HG03432 (cell line): ENCODE data around the gene CHL1.

Experiments
- ATAC-seq: cut with Tn5 transposase; IDR thresholded peaks from one replicate; pipeline ENCODE4 v1.9.1; 2021; ENCODE audit warnings: mild to moderate bottlenecking, moderate library complexity; ENCODE audit not compliant: unreplicated experiment

CHL1 gene

GRCh38 chr3:212432-212831, 15.9 kb downstream of the CHL1 start:
- ATAC-seq = peak; percentile 94

- ATAC-seq = no peak
Measured at GRCh38 chr3:217099-217813, 20.7 kb downstream of the CHL1 start.

- ATAC-seq = peak; percentile 45
Measured at GRCh38 chr3:217948-218347, 21.4 kb downstream of the CHL1 start.

GRCh38 chr3:228442-229182, 32.0 kb downstream of the CHL1 start:
- no peak for ATAC-seq

- no peak for ATAC-seq
Measured at GRCh38 chr3:229183-229661, 32.7 kb downstream of the CHL1 start.

GRCh38 chr3:236881-237280, 40.3 kb downstream of the CHL1 start:
- ATAC-seq = no peak

GRCh38 chr3:242602-243355, 46.2 kb downstream of the CHL1 start:
- no peak for ATAC-seq

- ATAC-seq = no peak
Measured at GRCh38 chr3:243356-243725, 46.8 kb downstream of the CHL1 start.

- no peak for ATAC-seq
Measured at GRCh38 chr3:244041-244440, 47.5 kb downstream of the CHL1 start.

- ATAC-seq = no peak
Measured at GRCh38 chr3:247916-248315, 51.4 kb downstream of the CHL1 start.

GRCh38 chr3:248864-249520, 52.4 kb downstream of the CHL1 start:
- ATAC-seq = no peak

GRCh38 chr3:249587-250262, 53.2 kb downstream of the CHL1 start:
- ATAC-seq = no peak

- ATAC-seq = no peak
Measured at GRCh38 chr3:256501-256900, 59.9 kb downstream of the CHL1 start.

- no peak for ATAC-seq
Measured at GRCh38 chr3:257826-258225, 61.3 kb downstream of the CHL1 start.

GRCh38 chr3:260898-261297, 64.3 kb downstream of the CHL1 start:
- no peak for ATAC-seq

- no peak for ATAC-seq
Measured at GRCh38 chr3:263393-263792, 66.8 kb downstream of the CHL1 start.

GRCh38 chr3:264394-265156, 68.0 kb downstream of the CHL1 start:
- ATAC-seq = no peak

GRCh38 chr3:267101-267500, 70.5 kb downstream of the CHL1 start:
- no peak for ATAC-seq

GRCh38 chr3:270688-271087, 74.1 kb downstream of the CHL1 start:
- peak; percentile 54 for ATAC-seq

- ATAC-seq = no peak
Measured at GRCh38 chr3:274927-275326, 78.4 kb downstream of the CHL1 start.
